Suppressor macrophage treated with lipopolysaccharide for 4 hours (primary cell): Measurements from ENCODE around the gene COX7A1.
"Not testable (repeated sequence)": the region's sequence is repeated elsewhere in the genome, so short reads cannot be mapped to it uniquely, and the experiment has no call there.

Experiments used
- DNase-seq: peaks from one replicate; pipeline ENCODE4 v3.0.0-alpha.2; 2020

COX7A1 gene

DNA sequence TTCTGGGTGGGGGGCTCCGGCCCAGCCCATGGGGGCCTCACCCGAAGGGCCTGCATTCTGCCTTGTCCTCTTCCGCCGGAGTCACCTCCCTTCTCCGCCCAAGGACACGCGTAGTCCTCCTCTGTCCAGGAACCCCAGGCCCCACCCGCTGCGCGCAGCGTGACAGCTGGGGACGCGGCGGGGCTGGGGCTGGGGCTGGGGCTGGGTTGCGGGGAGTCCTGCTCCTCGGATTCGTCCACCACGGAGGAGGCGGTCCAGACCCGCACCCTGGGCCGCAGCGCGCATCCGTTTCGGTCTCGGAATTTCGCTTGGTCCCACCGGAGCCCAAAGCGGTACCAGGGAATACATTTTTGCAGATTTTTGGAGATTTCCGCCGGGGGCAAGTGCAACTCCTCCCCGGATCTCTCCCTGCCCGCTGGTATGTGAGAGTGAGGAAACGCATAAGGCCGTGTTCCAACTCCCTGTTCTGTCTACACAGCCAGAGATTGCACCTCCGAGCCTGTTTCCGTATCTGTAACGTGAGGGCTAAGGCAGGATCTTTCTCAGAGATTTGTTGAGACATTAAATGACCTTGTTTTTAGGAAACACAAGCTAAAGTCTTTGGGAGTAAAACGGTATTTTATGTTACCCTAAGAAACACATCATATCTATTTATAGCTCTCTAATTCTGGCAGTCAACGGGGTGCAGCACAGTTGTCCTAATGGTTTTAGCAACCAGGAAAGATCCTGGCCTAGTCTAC is at the start of gene COX7A1:
Gene COX7A1 (minus strand): TSS at position 96 of the 740 bp plus-strand sequence. CDS start 40 bp downstream, at position 56.
- no peak for DNase-seq

DNA sequence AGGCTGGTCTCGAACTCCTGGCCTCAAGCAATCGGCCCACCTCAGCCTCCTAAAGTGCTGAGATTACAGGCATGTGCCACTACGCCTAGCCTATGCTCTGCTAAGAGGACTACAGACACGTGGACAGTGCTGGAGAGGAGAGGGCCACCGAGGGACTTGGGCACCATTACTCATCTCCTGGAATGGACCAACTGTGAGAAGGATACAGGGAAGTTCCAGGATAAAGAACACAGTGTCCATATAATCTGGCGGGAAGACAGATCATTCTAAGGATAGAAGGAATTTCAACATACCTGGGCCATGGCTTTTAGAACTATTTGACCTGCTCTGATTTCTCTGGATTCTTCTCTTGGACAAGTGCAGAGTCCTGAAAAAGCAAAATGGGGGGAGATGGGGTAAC is 49.4 kb upstream of the COX7A1 start:
- DNase-seq = no peak

DNA sequence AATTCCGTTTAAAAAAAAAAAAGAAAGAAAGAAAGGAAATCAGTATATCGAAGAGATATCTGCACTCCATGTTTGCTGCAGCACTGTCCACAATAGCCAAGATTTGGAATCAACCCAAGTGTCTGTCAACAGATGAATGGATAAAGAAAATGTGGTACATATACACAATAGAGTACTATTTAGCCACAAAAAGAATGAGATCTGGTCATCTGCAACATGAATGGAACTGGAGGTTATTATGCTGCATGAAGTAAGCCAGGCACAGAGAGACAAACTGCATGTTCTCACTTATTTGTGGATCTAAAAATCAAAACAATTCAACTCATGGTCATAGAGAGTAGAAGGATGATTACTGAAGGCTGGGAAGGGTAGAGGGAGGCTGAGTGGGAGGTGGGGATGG is 45.9 kb upstream of the COX7A1 start:
- no peak for DNase-seq

DNA sequence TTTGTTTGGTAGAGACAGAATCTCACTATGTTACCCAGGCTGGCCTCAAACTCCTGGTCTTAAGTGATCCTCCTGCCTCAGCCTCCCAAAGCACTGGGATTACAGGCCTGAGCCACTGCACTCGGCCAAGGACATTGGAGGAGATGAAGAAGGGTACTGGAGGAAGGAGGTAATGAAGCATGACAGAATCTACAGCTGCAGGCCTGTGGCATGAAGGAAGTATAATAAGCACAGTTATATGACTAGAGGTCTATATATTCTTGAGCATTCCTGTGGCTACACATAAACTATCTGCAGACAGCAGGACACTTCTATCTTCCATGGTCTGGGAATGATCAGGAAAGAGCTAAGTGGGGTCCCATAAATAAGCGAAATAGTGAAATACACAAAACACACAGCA is 44.0 kb upstream of the COX7A1 start:
- no peak for DNase-seq

DNA sequence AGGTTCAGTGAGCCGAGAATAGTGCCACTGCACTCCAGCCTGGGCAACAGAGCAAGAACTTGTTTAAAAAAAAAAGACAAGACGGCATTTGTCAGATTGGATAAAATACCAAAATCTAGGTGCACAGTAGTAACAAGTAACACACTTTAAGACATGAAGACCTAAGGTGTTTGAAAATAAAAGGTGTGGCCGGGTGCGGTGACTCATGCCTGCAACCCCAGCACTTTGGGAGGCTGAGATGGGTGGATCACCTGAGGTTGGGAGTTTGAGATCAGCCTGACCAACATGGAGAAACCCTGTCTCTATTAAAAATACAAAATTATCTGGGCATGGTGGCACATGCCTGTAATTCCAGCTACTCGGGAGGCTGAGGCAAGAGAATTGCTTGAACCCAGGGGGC is 34.5 kb upstream of the COX7A1 start:
- DNase-seq = not testable (repeated sequence)

DNA sequence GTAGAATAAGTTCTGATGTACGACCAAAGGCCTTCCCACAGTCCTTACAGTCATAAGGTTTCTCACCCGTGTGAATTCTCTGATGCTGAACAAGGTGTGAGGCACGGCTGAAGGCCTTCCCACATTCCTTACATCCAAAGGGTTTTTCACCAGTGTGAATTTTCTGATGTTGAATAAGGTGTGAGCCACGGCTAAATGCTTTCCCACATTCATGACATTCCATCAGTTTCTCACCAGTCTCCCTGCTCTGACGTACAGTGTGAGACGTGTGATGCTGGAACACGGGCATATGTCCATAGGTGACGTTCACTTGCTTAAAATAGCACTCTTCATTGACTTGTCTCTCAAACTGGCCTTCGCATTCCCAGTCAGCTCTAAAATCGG is 31.0 kb upstream of the COX7A1 start:
- no peak for DNase-seq

DNA sequence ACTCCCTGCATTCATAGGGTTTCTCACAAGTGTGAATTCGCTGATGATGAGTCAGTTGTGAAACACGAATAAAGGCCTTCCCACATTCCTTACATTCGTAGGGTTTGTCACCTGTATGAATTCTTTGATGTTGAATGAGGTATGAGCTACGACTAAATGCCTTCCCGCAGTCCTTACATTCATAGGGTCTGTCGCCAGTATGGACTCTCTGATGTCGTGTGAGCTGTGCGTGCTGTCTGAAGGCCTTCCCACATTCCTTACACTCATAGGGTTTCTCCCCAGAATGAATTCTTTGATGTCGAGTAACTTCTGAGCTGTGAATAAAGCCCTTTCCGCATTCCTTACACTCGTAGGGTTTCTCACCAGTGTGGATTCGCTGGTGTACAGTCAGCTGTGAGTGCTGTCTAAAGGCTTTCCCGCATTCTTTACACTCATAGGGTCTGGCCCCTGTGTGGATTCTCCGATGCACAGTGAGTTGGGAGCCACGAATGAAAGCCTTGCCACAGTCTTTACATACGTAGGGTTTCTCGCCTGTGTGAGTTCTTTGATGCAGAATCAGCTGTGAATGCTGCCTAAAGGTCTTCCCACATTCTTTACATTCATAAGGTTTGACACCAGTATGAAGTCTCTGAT is 30.5 kb upstream of the COX7A1 start:
- DNase-seq = no peak

DNA sequence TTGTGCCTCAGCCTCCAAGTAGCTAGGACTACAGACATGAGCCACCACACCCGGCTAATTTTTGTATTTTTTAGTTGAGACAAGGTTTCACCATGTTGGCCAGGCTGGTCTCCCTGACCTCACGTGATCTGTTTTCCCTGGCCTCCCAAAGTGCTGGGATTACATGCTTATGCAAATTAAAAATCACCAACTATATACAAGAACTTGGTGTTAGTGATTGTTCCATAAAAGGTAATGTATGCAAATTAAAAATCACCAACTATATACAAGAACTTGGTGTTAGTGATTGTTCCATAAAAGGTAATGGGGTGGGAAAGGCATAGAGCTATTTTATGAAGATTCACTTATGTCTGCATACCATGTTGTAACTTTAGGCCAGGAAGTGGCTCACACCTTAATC is 26.8 kb upstream of the COX7A1 start:
- DNase-seq = not testable (repeated sequence)

DNA sequence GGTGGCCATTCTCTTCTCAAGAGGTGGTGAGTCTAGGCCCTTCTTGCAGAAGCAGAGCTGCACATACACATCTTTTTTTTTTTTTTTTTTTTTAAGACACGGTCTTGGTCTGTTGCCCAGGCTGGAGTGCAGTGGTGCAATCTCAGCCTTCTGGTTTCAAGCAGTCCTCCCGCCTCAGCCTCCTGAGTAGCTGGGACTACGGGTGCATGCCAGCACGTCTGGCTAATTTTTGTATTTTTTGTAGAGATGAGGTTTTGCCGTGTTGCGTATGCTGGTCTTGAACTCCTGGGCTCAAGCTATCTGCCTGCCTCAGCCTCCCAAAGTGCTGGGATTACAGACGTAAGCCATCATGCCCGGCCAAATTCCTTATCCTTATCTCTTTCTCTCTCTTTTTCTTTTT is 21.6 kb upstream of the COX7A1 start:
- DNase-seq = not testable (repeated sequence)

DNA sequence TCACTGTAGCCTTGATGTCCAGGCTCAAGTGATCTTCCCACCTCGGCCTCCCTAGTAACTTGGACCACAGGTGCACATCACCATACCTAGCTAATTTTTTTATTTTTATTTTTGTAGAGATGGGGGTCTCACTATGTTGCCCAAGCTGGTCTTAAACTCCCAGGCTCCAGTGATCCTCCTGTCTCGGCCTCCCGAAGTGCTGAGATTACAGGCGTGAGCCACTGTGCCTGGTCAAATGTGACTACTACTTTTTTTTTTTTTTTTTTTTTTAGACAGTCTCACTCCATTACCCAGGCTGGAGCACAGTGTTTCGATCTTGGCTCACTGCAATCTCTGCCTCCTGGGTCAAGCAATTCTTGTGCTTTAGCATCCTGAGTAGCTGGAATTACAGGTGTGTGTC is 20.6 kb upstream of the COX7A1 start:
- no peak for DNase-seq

DNA sequence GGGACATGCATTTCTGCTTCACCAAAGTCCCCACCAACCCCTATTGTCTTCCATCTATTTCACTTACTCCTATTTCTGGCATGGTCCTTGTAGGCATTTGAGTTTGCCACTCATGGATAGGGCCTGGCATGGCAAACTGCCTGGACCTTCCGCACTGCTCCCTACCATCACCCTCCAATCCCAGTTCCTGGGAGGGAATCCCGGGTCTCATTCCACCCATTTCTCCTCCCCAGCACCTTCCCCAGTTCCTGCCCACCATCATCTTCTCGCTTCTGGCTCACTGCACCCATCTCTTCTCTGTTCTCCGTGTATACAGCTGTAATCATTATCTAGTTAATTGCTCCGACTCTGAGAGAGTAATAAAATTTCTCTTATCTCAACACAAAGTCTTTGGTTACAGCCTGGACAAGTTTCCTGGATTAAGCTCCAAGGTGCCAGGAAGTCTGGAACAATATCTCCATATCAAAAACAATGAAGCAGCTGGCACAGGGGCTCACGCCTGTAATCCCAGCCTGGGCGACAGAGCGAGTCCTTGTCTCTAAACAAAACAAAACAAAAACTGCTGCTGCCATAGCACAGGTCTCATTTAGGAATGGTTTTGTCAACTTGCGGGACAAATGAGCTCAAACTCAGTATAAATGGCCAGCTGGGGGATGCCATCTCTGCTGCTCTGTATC is 17.0 kb upstream of the COX7A1 start:
- DNase-seq = no peak

DNA sequence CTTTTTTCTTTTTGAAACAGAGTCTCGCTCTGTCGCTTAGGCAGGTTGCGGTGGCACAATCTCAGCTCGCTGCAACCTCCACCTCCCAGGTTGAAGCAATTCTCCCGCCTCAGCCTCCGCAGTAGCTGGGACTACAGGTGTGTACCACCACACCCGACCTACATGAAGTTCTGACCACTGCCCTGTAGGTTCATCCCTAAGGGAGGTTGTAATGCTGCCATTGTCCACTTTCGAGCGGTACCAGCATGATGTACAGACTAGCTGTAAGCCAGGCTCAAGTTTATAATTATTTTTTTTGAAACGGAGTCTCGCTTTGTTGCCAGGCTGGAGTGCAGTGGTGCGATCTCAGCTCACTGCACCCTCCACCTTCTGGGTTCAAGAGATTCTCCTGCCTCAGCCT is 11.6 kb upstream of the COX7A1 start:
- no peak for DNase-seq

DNA sequence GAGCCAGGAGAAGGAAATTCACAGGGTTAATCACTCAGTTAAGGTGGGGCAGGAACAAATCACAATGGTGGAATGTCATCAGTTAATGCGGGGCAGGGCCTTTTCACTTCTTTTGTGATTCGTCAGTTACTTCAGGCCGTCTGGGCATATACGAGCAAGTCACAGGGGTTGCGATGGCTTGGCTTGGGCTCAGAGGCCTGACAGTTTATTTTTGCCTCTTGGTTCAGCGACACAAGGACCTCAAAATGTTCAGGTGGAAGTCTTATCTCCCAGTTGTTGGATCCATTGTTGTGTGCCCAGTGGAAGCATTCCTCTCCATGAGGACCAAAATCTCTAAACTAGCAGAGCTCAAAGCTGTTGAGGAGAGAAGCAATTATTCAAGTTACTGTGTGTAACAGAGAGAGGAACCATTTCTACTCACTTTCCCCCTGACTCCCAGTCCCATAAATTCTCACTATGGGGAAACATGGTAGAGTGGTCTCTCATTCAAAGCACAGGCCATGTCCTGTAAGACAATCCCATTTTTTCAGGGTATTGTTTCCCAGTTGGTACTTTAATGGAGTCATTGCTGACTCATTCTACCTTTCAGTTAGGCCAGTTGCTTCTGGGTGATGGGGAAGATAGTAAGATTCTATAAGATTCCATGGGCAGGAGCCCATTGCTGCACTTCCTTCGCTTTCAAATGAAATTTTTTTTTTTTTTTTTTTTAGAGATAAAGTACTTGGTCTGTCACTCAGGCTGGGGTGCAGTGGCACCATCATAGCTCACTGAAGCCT is 8.8 kb upstream of the COX7A1 start:
- no peak for DNase-seq

DNA sequence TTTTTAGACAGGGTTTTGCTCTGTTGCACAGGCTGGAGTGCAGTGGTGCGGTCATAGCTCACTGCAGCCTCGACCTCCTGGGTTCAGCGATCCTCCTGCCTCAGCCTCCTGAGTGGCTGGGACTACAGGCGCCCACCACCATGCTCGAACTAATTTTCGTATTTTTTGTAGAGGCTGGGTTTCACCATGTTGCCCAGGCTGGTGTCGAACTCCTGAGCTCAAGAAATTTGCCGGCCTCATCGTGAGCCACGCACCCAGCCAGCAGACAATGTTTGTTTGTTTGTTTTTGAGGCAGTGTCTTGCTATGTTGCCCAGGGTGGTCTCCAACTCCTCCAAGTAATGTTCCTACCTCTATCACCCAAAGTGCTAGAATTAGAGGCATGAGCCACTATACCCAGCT is 879 bp upstream of the COX7A1 start:
- DNase-seq = no peak

DNA sequence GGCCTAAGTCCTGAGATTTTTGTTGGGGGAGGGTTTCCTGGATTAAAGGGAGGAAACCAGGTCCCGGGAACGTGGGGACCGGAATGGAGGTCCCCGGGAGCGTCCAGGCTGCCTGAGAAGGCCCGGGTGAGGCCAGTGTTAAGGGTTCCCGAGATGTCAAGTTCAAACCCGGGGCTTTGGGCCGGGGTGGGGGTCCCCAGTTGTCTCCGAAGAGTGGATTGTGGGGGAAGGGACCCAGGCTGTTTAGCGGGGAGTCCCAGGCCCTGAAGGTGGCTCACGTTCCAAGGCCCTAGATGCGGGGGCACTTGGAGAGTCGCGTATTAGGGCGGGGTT is 262 bp downstream of the COX7A1 start:
- no peak for DNase-seq

DNA sequence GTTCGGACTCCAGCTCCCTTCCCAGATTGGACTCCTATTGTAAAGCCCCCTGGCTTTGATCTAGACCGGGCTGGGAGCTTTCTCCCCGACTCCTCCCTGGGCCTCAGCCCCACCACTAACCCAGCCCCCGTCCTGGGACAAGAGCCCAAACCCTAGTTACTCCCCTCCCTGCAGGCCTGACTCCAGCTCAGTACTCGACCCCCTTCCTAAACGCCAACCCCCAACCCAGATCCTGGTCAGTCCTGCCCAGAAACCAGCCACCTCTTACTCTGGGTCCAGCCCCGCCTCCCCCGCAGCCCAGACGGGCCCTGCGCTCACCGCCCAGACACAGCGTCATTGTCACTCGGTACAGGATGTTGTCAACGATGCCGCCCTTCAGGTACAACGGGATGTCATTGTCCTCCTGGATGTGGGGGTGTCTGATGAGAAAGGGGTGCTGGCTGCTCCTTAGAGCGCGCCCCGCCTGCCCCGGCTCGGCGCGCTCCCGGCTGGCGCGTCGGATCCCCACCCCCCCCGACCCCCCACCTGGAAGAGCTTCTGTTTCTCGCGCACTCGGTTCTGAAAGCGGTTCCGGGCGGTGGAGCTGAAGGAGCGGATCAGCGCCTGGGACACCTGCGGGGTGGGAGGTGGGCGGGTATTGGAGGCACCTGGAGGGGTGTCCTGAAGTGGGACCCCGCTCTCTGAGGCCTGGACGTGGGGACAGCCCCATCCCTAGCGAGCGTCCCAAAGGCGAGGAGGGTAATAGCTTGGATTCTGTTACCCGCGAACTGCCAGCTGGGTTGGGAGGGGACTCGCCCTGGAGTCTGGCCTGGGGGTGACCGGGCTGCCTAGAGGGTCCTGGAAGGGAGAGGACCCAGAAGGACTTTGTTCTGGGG is 866 bp downstream of the COX7A1 start:
- DNase-seq = no peak

DNA sequence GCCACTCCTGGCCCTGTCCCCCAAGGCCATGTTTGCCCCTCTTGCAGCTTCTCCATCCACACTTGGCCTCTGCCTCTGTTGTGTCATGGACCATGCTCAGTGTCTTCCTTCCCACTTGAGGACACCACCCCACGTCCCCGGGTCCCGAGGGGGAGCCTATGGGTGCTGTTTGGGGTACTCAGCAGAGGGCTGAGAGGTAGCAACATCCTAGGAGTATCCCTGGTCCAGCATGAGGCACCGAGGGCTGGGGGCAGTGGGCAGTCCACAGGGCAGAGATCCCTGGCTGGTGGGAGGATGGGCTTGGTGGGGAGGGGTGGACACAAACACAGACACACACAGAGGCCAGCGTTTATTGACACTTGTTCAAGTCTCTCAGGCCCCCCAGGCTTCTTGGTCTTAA is 1.7 kb downstream of the COX7A1 start:
- no peak for DNase-seq

DNA sequence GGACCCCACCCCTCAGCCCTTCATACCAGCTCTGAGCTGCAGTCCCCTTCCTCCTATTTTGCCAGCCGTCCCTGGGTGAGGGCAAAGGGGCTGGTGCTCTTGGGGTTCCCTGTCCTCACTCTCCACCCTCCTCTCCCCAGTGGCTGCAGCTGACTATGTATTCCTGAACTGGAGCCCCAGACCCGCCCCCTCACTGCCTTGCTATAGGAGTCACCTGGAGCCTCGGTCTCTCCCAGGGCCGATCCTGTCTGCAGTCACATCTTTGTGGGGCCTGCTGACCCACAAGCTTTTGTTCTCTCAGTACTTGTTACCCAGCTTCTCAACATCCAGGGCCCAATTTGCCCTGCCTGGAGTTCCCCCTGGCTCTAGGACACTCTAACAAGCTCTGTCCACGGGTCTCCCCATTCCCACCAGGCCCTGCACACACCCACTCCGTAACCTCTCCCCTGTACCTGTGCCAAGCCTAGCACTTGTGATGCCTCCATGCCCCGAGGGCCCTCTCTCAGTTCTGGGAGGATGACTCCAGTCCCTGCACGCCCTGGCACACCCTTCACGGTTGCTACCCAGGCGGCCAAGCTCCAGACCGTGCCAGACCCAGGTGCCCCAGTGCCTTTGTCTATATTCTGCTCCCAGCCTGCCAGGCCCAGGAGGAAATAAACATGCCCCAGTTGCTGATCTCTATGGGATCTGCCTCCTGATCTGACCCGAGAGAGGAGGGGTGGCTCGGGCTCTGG is 2.4 kb downstream of the COX7A1 start:
- no peak for DNase-seq

DNA sequence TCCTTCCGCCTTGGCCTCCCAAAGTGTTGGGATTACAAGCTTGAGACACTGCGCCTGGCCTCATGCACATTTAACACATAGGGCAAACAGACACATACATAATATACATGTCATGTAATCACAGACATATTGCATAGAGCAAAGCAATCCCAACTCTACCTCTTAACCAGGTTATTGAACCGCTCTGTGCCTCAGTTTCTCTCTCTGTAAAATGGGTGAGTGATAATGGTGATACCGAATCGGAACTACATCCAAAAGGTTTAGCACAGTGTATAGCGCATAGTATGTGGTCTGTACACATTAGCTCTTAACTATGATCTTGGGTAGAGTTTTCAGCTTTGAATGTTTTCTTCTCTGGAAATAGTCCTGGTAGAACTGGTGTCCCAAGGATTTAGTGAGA is 7.6 kb downstream of the COX7A1 start:
- no peak for DNase-seq

DNA sequence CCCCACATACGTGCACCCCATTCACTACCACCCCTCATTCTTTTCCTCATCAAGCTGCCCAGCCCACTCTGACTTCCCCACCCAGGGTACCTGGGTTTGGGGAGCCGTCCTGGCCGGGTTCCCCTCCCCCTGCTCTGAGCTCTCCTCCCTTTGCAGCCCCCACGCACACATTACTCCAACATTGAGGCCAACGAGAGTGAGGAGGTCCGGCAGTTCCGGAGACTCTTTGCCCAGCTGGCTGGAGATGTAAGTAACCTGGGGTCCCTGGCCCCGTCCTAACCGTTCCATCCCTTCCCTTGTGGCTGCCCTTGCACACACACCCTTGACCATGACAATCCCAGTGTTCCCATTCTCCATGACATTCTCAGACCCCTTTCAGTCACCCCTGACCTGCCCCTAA is 9.8 kb downstream of the COX7A1 start:
- DNase-seq = no peak

DNA sequence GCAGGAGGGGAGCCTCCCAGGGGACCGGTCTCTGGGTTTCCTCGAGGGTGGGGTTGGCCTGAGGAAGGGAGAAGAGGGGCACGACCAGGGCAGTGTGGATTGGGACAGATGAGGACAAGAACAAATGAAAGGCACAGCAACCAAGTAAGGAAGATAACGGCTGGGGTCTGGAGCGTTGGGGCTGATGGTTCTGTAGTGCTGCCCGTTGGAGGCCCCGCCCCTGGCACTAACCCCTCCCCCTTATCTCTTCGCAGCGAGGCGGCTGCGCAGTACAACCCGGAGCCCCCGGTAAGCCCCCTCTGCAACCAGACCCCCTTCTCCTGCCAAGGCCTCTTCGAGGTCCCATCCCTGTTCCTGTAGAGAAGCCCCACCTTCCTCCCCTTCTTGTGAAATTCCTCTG is 10.2 kb downstream of the COX7A1 start:
- no peak for DNase-seq
